HG03520 (cell line): ENCODE data around the gene TFDP2.
"Not testable (repeated sequence)": the region's sequence is repeated elsewhere in the genome, so short reads cannot be mapped to it uniquely, and the experiment has no call there.

Experiments
- ATAC-seq: cut with Tn5 transposase; IDR thresholded peaks from one replicate; pipeline ENCODE4 v1.9.1; 2021; ENCODE audit warnings: mild to moderate bottlenecking, moderate library complexity; ENCODE audit not compliant: unreplicated experiment

TFDP2 gene

DNA sequence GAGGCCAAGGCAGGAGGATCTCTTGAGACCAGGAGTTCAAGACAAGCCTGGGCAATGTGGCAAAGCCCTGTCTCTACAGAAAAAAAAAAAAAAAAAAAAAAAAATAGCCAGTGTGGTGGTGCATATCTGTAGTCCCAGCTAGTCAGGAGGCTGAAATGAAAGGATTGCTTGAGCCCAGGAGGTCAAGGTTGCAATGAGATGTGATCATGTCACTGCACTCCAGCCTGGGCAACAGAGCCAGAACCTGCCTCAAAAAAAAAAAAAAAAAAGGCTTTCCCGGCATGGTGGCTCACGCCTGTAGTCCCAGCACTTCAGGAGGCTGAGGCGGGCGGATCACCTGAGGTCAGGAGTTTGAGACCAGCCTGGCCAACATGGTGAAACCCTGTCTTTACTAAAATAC lies 73.7 kb downstream of the TFDP2 start:
- ATAC-seq, result not testable (repeated sequence)

DNA sequence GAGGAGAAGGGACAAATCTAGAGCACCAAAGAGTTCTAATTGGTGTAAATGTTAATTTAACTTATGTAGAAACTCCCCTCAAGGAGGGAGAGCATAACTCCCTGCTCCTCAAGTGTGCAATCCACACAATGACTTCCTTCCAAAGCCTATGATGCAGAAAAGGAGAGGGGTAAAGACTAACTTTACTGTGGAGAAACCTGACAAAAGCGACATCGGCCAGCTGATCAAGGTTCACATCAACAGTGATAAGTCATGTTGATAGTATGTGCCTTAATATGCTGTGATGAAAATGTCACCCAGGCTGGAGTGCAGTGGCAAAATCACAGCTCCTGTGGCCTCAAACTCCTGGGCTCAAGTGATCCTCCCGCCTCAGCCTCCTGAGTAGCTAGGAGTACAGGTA lies 76.5 kb downstream of the TFDP2 start:
- no peak for ATAC-seq

DNA sequence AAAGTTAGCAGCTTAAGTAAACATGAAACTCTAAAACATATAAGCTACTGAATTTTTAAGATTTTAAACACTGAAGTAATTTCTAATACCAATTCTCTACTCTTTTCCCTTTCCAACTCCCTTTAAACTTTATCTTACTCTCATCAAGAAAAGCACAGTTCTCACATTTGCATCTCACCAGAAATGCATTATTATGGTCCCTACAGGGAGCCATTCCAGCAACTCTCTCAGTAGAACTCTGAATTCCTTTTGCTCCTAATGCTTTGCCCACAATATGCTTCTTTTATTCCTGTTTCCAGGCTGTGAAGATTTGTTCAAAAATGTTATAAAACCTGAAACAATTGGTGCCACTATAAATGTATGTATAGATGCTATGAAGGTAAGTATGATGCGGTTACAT lies 83.4 kb downstream of the TFDP2 start:
- no peak for ATAC-seq

DNA sequence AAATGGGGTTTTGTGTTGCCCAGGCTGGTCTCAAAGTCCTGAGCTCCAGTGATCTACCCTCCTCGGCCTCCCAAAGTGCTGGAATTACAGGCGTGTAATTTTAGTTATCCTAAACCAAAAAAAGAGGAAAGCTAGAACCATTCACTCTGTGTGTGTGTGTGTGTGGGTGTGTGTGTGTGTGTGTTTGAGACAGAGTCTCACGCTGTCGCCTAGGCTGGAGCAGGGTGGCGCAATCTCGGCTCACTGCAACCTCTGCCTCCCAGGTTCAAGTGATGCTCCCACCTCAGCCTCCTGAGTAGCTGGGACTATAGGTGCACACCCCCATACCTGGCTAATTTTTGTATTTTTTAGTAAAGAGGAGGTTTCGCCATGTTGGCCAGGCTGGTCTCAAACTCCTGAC lies 84.0 kb downstream of the TFDP2 start:
- ATAC-seq, result no peak

DNA sequence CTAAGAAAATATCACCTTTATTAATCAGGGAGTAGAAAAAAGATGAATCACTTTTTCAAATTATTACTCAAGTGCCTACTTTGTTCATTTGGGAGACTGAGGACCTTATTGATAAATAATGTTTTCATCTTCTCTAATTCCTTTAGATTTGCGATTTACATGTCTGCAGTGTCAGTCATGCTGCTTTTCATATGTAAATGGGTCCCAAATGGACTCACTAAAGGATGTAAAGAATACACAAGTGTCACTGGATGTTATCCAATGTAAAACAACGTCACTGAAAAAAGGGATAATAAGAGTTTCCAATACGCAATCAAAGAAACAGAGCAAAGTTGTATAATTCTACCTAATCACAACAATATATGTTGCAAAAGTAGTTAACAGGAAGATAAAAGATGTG lies 84.9 kb downstream of the TFDP2 start:
- no peak for ATAC-seq

DNA sequence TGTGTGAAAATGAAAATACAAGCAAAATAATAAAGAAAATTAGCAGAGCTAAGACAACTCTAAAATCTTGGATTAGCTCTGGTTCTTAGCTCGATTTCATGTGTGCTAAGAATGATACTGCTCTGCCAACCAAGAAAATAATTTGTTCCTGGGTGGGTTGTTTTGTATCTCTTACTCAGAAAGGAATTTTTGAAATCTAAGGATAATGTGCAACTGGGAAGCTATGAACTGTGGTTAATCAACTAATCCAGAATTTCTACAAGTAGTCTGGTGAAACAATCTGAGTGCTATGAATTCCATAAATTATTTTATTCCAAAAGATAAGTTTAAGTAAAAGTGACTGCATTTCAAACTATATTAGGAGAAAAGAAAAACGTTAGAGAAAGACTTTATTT lies 92.0 kb downstream of the TFDP2 start:
- no peak for ATAC-seq

DNA sequence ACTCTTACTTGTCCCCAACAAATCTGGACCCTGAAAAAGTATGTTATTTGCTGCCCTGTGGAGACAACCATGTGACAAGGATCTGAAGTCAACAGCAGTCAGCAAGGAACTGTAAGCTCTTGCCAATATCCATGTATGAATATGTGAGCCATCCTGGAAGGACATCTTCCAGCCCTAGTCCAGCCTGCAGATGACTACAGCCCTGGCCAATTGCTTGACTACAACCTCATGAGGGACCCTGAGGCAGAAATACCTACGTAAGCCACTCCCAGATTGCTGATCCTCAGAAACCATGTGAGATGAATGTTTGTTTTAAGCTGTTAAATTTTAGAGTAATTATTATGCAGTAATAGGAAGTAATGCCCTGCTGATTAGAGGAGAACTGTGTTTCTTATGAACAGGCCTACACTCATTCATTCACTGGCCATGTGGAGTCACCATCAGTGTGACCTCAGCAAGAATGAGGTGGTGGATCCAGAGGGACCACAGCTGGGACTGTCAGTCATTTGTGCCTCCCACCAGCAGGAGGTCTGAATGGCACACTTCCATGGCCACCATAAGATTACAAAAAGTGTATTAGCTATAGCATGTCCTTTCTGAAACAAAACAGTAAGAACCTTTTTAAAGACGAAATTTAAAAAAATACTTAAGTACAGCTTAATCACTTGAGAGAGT lies 92.6 kb downstream of the TFDP2 start:
- ATAC-seq, result no peak

DNA sequence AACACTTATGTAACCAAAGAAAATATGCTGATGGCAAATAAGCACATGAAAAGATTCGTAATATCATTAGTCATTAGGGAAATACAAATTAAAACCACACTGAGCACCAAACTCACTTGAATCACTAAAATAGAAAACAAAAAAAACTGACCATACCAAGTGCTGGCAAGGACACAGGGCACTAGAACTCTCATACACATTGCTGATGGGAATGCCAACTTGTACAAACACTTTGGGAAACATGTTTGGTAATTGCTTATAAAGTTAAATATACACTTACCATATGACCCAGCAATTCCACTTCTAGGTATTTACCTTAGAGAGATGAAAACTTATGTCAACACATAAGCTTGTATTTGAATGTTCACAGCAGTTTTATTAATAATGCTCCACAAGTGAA lies 95.5 kb downstream of the TFDP2 start:
- ATAC-seq, result no peak

DNA sequence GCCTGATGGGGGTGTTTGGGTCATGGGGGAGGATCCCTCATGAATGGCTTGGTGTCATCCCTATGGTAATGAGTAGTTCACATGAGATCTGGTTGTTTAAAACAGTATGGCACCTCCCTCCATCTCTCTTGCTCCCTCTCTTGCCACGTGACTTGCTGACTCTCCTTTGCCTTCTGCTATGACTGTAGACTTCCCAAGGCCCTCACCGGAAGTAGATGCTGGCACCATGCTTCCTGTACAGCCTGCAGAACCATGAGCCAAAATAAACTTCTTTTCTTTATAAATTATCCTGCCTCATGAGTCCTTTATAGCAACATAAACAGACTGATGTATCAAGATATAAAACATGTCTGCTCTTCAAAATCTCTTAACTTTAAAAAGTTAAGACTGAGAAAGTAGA lies 96.1 kb downstream of the TFDP2 start:
- no peak for ATAC-seq

DNA sequence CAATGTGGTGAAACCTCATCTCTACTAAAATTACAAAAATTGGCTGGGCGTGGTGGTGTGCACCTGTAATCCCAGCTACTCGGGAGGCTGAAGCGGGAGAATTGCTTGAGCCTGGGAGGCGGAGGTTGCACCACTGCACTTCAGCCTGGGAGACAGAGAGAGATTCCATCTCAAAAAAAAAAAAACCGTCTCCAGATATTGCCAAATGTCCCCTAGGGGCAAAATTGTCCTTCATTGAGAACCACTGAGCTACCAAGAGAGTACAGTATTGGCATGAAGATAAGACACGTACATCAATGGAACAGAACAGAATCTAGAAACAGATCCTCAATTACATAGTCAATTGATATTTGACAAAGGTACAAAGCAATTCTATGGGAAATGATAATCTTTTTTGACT lies 98.0 kb downstream of the TFDP2 start:
- no peak for ATAC-seq

DNA sequence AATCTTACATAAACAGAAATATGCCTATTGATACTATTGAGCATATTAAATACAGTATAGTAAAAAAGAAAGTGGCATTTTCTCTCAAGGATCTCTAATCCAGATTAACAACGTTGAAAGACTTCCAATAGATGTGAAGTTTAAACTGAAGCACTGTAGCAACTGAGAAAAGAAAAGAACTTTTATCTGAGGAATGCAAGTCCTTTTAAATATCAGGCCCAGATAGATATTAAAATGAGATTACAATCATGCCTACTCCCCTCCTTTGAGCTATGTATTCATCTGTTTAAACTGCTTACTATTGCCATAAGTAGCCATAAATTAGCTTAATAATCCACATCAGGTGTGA lies 102.3 kb downstream of the TFDP2 start:
- no peak for ATAC-seq

DNA sequence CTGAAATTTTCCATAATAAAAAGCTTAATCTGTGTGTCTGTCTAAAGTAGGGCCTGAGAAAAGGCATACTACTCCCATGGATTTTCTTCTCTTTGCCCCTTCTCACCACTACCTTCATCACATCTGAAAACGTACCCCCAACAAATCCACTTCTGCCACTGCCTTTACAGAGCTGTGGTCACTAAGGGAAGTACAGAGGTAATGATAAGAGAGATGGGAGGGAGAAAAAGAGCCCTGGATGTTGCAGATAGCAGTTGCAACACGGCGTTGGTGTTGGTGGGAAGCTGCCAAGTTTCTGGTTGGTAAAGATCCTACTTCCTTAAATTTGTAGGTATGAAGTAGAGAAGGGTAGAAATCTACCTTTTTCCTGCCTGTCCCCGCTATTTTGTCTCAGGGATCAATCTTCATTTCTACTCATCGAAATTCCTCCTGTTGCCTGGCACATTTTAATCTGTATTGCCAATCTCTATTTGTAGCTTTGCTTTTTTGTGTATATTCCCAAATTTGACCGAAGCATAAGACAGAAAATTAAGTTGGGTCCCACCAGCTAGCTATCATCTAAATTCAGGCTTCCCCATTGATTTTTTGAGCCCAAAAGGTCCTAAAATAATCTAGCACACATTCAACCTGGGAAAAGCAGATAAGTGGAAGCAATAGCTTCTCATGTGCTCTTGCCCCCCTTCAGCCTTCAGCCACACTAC lies 102.9 kb downstream of the TFDP2 start:
- ATAC-seq, result no peak

DNA sequence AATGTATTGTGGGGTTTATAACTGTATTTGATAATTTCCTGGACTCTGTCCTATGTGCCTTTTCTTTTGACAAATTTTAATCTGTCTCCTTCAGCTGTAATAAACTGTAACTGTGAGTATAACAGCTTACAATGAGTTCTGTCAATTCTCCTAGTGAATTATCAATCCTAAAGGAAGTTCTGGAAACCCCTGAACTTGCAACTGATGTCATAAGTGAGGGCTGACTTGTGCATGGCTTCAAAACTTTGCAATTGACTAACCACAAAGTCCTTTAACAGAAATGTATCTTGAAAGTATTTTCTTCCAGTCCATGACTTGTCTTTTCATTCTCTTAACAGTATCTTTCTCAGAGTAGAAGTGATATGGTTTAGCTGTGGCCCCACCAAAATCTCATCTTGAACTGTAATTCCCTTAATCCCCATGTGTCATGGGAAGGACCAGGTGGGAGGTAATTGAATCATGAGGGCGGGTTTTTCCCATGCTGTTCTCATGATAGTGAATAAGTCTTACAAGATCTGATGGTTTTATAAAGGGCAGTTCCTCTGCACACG lies 108.3 kb downstream of the TFDP2 start:
- no peak for ATAC-seq

DNA sequence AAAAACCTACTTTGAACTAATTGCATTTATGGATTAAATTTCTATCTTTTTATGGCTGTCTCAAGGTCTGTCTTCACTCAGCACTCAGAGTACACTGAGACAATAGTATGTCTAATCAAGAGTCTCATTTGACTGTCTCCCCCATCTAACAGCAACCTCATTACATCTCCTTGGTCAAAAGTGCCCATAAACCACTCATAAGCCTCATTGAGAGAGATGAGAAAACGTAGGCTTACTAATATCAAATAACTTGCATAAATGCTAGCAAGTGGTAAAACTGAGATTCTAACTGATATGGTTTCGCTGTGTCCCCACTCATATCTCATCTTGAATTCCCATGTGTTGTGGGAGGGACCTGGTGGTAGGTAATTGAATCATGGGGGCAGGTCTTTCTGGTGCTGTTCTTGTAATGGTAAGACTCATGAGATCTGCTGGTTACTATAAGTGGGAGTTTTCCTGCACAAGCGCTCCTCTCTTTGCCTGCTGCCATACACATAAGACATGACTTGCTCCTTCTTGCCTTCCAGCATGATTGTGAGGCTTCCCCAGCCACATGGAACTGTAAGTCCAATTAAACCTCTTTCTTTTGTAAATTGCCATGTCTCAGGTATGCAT lies 113.9 kb downstream of the TFDP2 start:
- ATAC-seq, result no peak

DNA sequence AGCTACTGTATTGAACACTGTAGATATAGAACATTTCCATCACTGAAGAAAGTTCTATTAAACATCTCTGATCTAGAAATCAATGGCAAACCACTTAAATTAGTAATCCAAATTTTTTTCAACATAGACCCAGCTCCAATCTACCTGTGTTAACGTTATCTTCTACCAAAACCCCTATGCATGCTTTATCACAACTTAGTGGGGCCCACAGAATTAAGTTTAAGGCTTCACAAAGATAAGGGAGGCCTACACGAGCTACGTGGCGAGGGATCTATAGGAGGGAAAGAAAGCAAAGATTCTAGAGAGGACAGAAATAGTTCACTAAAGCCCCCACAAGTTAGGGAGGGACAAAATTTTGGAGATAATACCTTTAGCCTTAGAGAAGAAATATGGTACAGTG lies 116.1 kb downstream of the TFDP2 start:
- no peak for ATAC-seq

DNA sequence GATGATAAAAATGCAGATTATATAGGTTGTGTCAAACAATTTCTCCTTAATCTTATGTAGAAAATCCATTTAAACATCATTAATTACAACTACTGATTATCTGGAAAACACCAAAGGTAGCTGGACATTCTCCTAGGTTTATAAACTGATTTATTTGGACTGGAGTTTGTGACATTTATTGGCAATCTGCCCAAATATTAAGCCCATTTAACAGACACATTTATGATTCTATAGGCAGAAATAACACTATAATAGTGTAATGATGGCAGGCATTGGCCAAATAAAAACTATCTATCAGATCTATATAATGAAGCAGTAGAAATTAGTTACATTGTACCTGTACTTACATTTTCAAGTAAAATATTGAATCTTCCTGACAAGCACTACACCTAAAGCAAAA lies 117.8 kb downstream of the TFDP2 start:
- no peak for ATAC-seq

DNA sequence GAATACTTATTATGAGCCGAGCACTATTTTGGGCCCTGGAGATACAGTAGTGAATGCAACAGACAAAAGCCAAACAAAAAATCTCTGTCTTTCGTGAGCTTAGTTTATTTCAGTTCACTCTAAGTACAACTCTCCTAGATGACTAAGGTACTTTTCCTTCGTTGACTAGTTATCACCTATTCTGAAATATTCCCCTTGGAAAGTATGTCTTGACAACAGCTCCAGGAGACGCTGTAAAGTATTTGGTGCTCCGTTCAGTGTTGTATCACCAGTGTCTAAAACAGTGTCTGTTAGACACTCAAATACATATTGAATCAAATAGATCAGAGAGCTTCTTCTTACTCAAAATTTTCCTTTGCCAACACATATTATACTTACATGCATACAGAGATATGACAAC lies 119.6 kb downstream of the TFDP2 start:
- no peak for ATAC-seq

DNA sequence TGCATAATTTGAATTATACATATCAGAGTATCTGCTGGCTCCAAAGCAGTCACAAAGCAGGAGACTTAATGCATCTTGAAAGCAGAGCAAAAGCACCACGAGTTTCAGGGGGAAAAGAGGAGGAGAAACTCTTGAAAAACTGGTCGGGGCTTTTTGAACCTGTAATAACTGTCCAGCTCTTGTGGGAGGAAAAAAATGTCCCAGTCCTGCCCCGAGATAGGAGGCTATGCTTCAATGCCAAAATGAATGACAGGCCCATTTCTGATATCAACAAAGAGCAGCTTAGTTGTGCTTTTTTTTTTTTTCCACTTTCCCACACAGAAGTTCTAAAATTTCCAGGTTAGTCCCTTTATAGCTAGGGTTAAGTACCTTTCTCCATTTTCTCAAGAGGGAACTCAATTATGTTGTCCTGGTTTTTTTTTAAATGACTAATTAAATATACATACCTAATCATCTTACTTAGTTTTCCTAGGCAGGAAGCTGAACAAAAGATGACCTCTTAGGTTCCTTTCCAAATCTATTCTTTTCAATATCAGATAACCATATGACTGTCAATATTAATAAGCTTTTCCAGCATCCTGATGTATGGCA lies 120.2 kb downstream of the TFDP2 start:
- no peak for ATAC-seq

DNA sequence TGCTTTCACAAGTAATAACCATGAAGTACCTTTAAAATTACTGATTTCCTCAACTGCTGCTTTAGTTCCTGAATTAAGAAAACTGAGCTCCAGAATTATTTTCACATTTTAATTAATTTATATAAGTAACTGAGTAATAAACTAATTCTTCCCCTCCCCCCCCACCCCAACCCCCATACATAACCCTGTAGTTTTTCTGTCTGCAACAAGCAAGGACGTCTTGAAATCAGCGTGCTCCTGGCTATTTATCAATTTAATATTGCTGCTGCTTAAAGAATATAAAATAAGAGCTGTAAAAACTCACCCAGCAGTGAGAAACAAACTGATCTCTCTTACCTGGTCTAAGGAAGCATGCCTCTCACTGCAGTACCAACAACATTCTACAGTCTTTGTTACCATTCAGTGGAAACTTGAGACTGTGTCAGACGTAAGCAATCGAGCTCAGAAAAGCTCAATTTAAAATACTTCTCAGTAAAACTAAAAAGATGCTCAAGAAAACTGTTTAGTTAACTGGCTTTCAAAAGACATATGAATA lies 121.0 kb downstream of the TFDP2 start:
- ATAC-seq, result peak; percentile 64

DNA sequence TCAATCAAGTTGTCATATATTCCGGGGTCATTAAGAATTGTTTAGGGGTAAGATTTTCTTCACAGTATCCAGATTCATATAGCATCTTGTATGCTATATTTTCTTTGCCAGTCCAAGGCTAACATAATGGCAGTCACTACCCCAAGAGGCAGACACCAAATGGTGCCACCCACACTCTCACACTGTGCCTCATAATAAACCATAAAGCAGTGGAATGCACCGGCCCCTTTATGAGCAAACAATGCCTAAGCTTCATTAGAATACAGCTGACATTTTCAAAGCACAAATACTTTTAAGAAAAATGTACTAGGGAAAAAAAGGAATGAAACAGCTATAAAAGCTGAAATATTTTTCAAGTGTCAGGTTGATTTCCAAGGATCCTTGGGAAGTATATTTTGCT lies 121.6 kb downstream of the TFDP2 start:
- ATAC-seq, result peak; percentile 58

DNA sequence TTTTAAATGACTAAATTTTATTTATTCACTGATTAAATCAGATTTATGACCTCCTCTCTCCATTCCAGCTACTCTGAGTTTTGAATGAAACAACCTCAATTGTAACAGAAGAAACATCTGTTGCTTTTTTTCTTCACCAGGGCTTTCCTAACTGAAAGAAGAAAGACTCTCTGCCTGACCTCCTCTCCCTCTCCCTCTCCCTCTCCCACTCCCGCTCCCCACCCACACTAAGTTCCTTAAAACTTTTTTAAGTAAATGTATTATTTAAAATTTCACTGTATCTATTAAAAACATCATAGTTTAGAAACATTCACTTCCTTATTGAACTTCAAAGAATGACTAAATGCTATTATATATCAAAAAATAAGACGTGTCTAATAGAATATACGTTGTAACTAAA lies 122.0 kb downstream of the TFDP2 start:
- ATAC-seq, result no peak

DNA sequence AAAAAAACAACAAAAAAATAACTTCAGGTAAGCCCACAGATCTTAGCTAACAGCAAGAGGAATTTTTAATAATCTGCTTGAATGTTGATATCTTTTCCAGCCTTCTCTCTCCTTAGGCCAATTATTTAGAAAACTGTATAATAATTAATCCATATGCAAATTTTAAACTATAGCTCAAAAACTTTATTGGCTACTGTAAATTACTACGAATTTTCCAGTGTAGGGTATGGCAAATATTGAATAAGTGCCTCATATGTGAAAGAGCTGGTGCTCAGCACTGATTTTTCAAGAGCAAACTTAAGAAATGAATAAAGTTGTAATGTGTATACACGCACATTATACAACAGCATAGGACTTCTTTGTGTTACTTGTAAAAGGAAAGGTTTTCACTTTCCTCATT lies 123.0 kb downstream of the TFDP2 start:
- ATAC-seq, result no peak
